Measurements from ENCODE around the gene PLS1. TPM values are rescaled to one million over a fixed set of nuclear protein-coding genes. Genes with fewer than 3 reads are reported as not detected.

Gene PLS1
- polyA plus RNA-seq, 1 of the 3 experiments (the other 2 are of a cell fraction) = 2.9 TPM

GRCh38 chr3:142693136-142693853 lies 97.1 kb downstream of the PLS1 start:
- Histone ChIP-seq H3K79me2 (ENCODE audit: insufficient read depth) (no peaks in the 10 kb centered on the region), H3K27me3 (ENCODE audit: insufficient read depth) (no peaks in the 10 kb centered on the region), H3K9me2 (no peaks in the 10 kb centered on the region), H3K9ac (no peak overlapping the region), H3K4me2 (no peak overlapping the region), H3K9me3 (no peaks in the 10 kb centered on the region), H3K4me1 (ENCODE audit: control insufficient read depth in 1 of 2, insufficient read depth in 2 of 2, low read depth in 1 of 2, low read length in 1 of 2) (no peaks in the 10 kb centered on the region; a peak in 1 of 4 replicates), H3K36me3 (replicated peaks in 1 of 2; ENCODE audit: control insufficient read depth in 1 of 2, insufficient read depth in 2 of 2, low read length in 1 of 2) (no peaks in the 10 kb centered on the region), H3K27ac (ENCODE audit: low read depth in 2 of 2, low read length in 1 of 2) (no peak overlapping the region), H3F3A (replicated peaks; ENCODE audit: insufficient read depth) (no peaks in the 10 kb centered on the region), H4K20me1 (ENCODE audit: insufficient read depth) (no peaks in the 10 kb centered on the region), H3K4me3 (ENCODE audit: low read depth in 2 of 2, low read length in 1 of 2) (no peak overlapping the region), H2AFZ (ENCODE audit: low read depth) (no peak overlapping the region)
- POLR2A ChIA-PET = no interaction called here
- no peak for TF ChIP-seq EZH2phosphoT487 (IDR thresholded peaks at IDR 0.05; ENCODE audit: borderline replicate concordance, low read depth)
- no peak for TF ChIP-seq IRF3 (IDR thresholded peaks at IDR 0.05; ENCODE audit: low read depth, low read length)
- no peak for TF ChIP-seq FOXM1 (IDR thresholded peaks at IDR 0.05; ENCODE audit: low read depth)
- no peak for TF ChIP-seq JUND (IDR thresholded peaks at IDR 0.05)
- TF ChIP-seq TEAD4 (IDR thresholded peaks at IDR 0.05; ENCODE audit: borderline replicate concordance, insufficient read depth) = no peak
- no peak for TF ChIP-seq RAD21 (IDR thresholded peaks at IDR 0.05; ENCODE audit: low read length)
- TF ChIP-seq USF2 (IDR thresholded peaks at IDR 0.05; ENCODE audit: borderline replicate concordance, low read depth, low read length) = no peak
- TF ChIP-seq RXRA (IDR thresholded peaks at IDR 0.05; ENCODE audit: borderline replicate concordance, low read depth) = no peak
- no peak for TF ChIP-seq NFIC (IDR thresholded peaks at IDR 0.05; ENCODE audit: borderline replicate concordance)
- no peak for TF ChIP-seq EP300 (IDR thresholded peaks at IDR 0.05; ENCODE audit: borderline replicate concordance in 1 of 2, low read depth in 1 of 2, low read length in 1 of 2)
- TF ChIP-seq CTCF (IDR thresholded peaks at IDR 0.05) = no peak
- no peak for TF ChIP-seq PBX3 (IDR thresholded peaks at IDR 0.05)
- CTCF ChIA-PET = no interaction called here
- DNase-seq = no peak
- 97% methylated on average over 7 of the region's 7 CpGs for WGBS (ENCODE audit: low lambda C conversion rate)

Data from SK-N-SH (cell line).